ENCODE measurements around the gene PIM1.

The PIM1 gene

GRCh38 chr6:37141281-37142049 lies 28.5 kb upstream of the PIM1 start:
- H3K9ac ChIP-seq (ENCODE audit: low read depth, low read length, poor library complexity, severe bottlenecking): no peak overlapping the region
- H3K4me1 ChIP-seq (ENCODE audit: insufficient read depth, low read length, poor library complexity, severe bottlenecking): no peaks in the 10 kb centered on the region
- H3K27me3 ChIP-seq (ENCODE audit: insufficient read depth, low read length, poor library complexity, severe bottlenecking): no peaks in the 10 kb centered on the region
- H3K9me3 ChIP-seq (ENCODE audit: insufficient read depth, low read depth, low read length): no peaks in the 10 kb centered on the region
- H3K4me3 ChIP-seq (ENCODE audit: low read length, poor library complexity, severe bottlenecking): no peak overlapping the region
- H4K20me1 ChIP-seq (ENCODE audit: insufficient read depth, low read length, poor library complexity, severe bottlenecking): no peaks in the 10 kb centered on the region
- H3K9me2 ChIP-seq (replicated peaks; ENCODE audit: low read depth, low read length): no peaks in the 10 kb centered on the region
- H3K4me2 ChIP-seq (ENCODE audit: low read depth, low read length, poor library complexity, severe bottlenecking): no peak overlapping the region
- H2AFZ ChIP-seq (ENCODE audit: low read length): no peak overlapping the region
- H3K79me2 ChIP-seq (ENCODE audit: insufficient read depth, low read length): no peaks in the 10 kb centered on the region
- H3F3A ChIP-seq (ENCODE audit: low read depth): no peaks in the 10 kb centered on the region
- no peaks in the 10 kb centered on the region for H3K36me3 ChIP-seq (ENCODE audit: insufficient read depth, low read length)
- TF ChIP-seq EZH2phosphoT487 (IDR thresholded peaks at IDR 0.05; ENCODE audit: borderline replicate concordance): no peak
- TF ChIP-seq CTCF (conservative IDR thresholded peaks at IDR 0.05; ENCODE audit: low read length): no peak

- Histone ChIP-seq H3F3A (ENCODE audit: low read depth) (no peaks in the 10 kb centered on the region), H3K4me3 (ENCODE audit: low read length, poor library complexity, severe bottlenecking) (no peak overlapping the region), H3K79me2 (ENCODE audit: insufficient read depth, low read length) (no peaks in the 10 kb centered on the region), H3K9ac (ENCODE audit: low read depth, low read length, poor library complexity, severe bottlenecking) (no peak overlapping the region), H3K4me2 (ENCODE audit: low read depth, low read length, poor library complexity, severe bottlenecking) (no peak overlapping the region), H3K9me3 (ENCODE audit: insufficient read depth, low read depth, low read length) (no peaks in the 10 kb centered on the region), H2AFZ (ENCODE audit: low read length) (no peak overlapping the region), H3K36me3 (ENCODE audit: insufficient read depth, low read length) (no peaks in the 10 kb centered on the region), H3K27me3 (ENCODE audit: insufficient read depth, low read length, poor library complexity, severe bottlenecking) (no peaks in the 10 kb centered on the region), H3K9me2 (replicated peaks; ENCODE audit: low read depth, low read length) (no peaks in the 10 kb centered on the region), H3K4me1 (ENCODE audit: insufficient read depth, low read length, poor library complexity, severe bottlenecking) (no peaks in the 10 kb centered on the region), H4K20me1 (ENCODE audit: insufficient read depth, low read length, poor library complexity, severe bottlenecking) (no peaks in the 10 kb centered on the region)
- no peak for TF ChIP-seq CTCF (conservative IDR thresholded peaks at IDR 0.05; ENCODE audit: low read length)
- no peak for TF ChIP-seq EZH2phosphoT487 (IDR thresholded peaks at IDR 0.05; ENCODE audit: borderline replicate concordance)
These were observed 27.8 kb upstream of the PIM1 start for GRCh38 chr6:37142050-37142614.

- H3K4me1 ChIP-seq (ENCODE audit: insufficient read depth, low read length, poor library complexity, severe bottlenecking): no peaks in the 10 kb centered on the region
- H4K20me1 ChIP-seq (ENCODE audit: insufficient read depth, low read length, poor library complexity, severe bottlenecking): no peaks in the 10 kb centered on the region
- no peak overlapping the region for H3K4me3 ChIP-seq (ENCODE audit: low read length, poor library complexity, severe bottlenecking)
- TF ChIP-seq EZH2phosphoT487 (IDR thresholded peaks at IDR 0.05; ENCODE audit: borderline replicate concordance) (no peak), CTCF (conservative IDR thresholded peaks at IDR 0.05; ENCODE audit: low read length) (no peak)
- H3K4me2 ChIP-seq (ENCODE audit: low read depth, low read length, poor library complexity, severe bottlenecking): no peak overlapping the region
- no peaks in the 10 kb centered on the region for H3K36me3 ChIP-seq (ENCODE audit: insufficient read depth, low read length)
- no peak overlapping the region for H2AFZ ChIP-seq (ENCODE audit: low read length)
- H3K27me3 ChIP-seq (ENCODE audit: insufficient read depth, low read length, poor library complexity, severe bottlenecking): no peaks in the 10 kb centered on the region
- H3K9me2 ChIP-seq (replicated peaks; ENCODE audit: low read depth, low read length): no peaks in the 10 kb centered on the region
- no peaks in the 10 kb centered on the region for H3F3A ChIP-seq (ENCODE audit: low read depth)
- no peaks in the 10 kb centered on the region for H3K79me2 ChIP-seq (ENCODE audit: insufficient read depth, low read length)
- H3K9me3 ChIP-seq (ENCODE audit: insufficient read depth, low read depth, low read length): no peaks in the 10 kb centered on the region
- no peak overlapping the region for H3K9ac ChIP-seq (ENCODE audit: low read depth, low read length, poor library complexity, severe bottlenecking)
These were observed 26.4 kb upstream of the PIM1 start for GRCh38 chr6:37143585-37143984.

All from Loucy (cell line).